GM12891 (cell line): ENCODE measurements around the gene CRYGD.
"Not testable (repeated sequence)": the region's sequence is repeated elsewhere in the genome, so short reads cannot be mapped to it uniquely, and the experiment has no call there.

ENCODE experiments used
- DNase-seq: peaks from one replicate; pipeline ENCODE4 v3.0.0; 2011; ENCODE audit warnings: low spot score; ENCODE audit not compliant: insufficient read length
- FAIRE-seq: peaks from 2 replicates; lab custom pipeline; 2011; peaks lifted over from hg19 to GRCh38; lab: Jason Lieb, UNC
- PAX5 ChIP-seq: IDR thresholded peaks from 2 replicates; pipeline ENCODE4 v1.6.1; 2011; ENCODE audit warnings: low read length, moderate library complexity, mild to moderate bottlenecking; ENCODE audit not compliant: insufficient read depth, severe bottlenecking
- POLR2A ChIP-seq: IDR thresholded peaks from 2 replicates; pipeline ENCODE4 v1.6.1; 2011; ENCODE audit warnings: low read depth, low read length, control low read depth
- POLR2AphosphoS5 ChIP-seq: IDR thresholded peaks from 2 replicates; pipeline ENCODE4 v1.6.1; 2011; ENCODE audit warnings: low read depth, low read length, control low read depth
- POU2F2 ChIP-seq: IDR thresholded peaks from 2 replicates; pipeline ENCODE4 v1.6.1; 2011; ENCODE audit warnings: low read depth, mild to moderate bottlenecking, control low read depth, low read length, moderate library complexity
- SPI1 ChIP-seq: IDR thresholded peaks from 2 replicates; pipeline ENCODE4 v1.6.1; 2011; ENCODE audit warnings: low read depth, low read length, control low read depth
- TAF1 ChIP-seq: IDR thresholded peaks from 2 replicates; pipeline ENCODE4 v1.6.1; 2011; ENCODE audit warnings: low read depth, low read length, control low read depth

CRYGD gene

DNA sequence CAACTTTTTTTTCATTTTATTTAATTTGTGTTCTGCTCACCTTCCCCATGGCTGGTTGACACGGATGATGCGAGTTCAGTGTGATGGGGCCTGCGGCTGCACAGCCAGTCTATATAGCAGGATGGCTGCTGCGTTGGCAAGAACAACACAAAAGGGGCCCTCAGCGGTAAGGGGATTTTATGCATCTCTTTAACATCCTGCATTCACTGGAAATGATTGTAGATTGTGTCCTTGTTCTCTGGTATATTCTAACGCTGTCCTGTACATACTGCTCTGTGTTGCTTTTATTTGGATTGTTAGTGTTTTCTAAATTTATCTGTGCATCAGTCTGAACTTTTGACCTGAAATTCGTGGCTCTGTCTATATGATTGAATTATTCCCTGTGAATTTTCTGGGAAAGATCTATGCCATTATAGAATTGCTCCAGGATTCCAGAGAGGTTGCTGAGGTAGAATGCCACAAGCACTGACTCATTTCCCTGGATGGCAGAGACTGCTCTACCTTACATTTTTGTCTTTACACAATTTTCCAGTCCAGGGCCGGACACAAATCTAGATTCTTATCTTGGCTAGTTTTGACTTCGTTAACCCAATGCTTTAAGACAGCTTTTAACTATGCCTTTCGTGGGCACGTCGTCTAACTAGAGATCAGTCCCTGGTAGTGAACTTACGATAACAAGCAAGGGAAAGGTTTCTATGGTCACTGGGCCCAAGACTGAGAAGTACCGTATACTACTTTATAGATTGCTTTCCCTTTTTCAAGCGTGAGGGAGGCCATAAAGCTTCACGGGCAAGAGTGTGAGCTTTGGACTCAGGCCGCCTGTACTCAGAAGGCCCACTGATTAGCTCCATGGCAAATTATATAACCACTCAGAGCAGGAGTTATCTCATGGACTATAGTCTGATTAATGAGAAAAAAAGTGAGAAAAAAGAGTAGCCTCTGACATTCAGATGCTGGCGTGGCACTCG is 5.7 kb upstream of the CRYGD start, which contains the start of gene CRYGC:
Gene CRYGC (minus strand): TSS at position 85 of the 968 bp plus-strand sequence. CDS start 36 bp downstream, at position 49.
- TF ChIP-seq PAX5 (no peak), POU2F2 (no peak), TAF1 (no peak), POLR2A (no peak), SPI1 (no peak)
- DNase-seq, result no peak
- FAIRE-seq, result no peak

DNA sequence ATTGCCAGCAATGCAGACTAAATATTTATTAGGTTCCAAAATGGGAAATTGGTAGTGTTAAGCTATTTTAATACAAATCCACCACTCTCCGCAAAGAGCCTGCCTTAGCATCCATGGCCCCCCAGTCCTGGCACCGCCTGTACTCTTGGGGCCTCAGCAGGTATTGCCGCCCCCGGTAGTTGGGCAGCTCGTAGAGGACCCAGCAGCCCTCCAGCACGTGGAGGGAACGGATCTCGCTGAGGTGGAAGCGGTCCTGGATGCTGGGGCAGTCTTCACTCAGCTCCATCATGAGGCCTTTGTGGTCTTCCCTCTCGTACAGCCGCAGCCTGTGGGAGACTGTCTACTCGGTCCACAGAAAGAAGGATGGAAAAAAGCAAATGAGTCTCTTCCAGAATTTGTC is 3.8 kb upstream of the CRYGD start:
- TF ChIP-seq PAX5 (no peak), POU2F2 (no peak), POLR2A (no peak), POLR2AphosphoS5 (no peak), SPI1 (no peak), TAF1 (no peak)
- FAIRE-seq (no peak), DNase-seq (no peak)

DNA sequence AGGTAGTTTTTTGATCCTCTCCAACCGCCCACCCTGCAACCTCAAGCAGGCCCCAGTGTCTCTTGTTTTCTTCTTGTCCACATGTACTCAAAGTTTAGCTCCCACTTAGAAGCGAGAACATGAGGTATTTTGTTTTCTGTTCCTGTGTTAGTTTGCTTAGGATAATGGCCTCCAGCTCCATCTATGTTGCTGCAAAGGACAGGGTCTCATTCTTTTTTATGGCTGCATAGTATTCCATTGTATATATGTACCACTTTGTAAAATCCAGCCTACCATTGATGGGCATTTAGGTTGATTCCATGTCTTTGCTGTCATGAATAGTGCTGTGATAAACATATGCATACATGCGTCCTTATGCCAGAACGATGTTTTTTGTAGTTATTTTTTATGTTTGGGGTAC is 2.8 kb upstream of the CRYGD start:
- TF ChIP-seq POU2F2 (no peak), POLR2A (no peak), SPI1 (no peak), POLR2AphosphoS5 (no peak), TAF1 (no peak), PAX5 (no peak)
- FAIRE-seq, result no peak
- no peak for DNase-seq

DNA sequence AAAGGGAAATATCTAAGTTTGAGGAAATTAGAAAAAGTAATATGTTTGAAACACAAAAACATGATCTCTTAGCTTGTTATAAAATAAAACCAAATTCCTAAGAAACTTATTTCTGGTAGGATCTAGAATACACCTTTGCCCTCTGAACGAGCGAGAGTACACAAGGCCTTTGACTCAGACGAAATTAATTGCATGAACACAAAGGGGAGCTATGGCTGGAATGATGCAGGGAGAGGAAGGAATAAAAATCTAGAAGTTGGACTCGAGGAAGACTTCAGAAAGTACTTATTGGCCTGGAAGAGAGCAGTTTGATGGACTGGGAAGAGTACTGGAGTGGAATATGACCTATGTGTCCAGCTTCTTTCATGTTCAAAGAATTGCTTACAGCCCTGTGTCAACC is 927 bp upstream of the CRYGD start:
- TF ChIP-seq TAF1, result no peak
- FAIRE-seq, result no peak
- no peak for DNase-seq

DNA sequence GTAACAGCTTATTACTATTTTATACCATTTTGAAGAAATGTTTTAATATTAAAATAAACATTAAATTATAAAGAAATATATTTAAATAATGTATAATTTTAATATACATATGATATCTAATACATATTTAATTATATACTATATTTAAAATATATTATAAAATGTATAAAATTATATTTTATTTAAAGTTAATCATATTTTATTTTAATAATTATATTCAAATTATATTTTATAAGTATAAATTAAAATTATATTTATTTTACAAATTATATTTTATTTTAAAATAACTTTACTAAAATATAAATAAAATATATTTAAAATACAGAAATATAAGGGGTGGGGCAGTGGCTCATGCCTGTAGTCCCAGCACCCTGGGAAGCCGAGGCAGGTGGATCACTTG is 2.1 kb downstream of the CRYGD start:
- no peak for TF ChIP-seq POLR2AphosphoS5
- DNase-seq (no peak), FAIRE-seq (no peak)

DNA sequence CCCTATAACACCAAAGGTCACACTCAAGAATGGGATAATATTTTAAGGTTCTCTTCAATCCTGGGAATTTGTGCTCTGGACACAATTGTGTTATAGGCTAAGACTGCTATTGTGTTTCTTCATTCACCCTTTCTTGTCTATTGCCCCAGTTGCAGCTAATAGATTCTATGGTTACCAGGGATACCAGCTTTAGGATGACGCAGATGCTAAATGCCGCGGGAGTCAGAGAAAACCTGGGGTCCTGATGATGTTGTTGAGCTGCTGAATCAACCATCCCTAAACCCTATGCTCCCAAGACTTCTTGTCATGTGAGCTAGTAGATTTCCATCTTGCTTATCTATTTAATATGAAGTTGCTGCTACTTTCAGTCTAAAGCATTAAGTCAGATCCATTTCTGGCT is 5.4 kb downstream of the CRYGD start:
- DNase-seq (no peak), FAIRE-seq (no peak)
- no peak for TF ChIP-seq PAX5
- no peak for TF ChIP-seq POLR2AphosphoS5
- no peak for TF ChIP-seq TAF1
- TF ChIP-seq POLR2A, result no peak

DNA sequence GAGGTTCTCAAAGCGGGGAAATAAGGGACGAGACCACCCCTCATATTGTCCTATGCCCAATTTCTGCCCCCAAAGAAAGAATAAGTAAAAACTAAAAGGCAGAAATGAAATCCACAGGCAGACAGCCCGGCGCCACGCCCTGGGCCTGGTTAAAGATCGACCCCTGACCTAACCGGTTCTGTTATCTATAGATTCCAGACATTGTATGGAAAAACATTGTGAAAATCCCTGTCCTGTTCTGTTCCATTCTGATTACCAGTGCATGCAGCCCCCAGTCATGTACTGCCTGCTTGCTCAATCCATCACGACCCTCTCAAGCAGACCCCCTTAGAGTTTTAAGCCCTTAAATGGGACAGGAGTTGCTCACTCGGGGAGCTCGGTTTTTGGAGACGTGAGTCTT is 6.9 kb downstream of the CRYGD start:
- DNase-seq, FAIRE-seq: not testable (repeated sequence)

DNA sequence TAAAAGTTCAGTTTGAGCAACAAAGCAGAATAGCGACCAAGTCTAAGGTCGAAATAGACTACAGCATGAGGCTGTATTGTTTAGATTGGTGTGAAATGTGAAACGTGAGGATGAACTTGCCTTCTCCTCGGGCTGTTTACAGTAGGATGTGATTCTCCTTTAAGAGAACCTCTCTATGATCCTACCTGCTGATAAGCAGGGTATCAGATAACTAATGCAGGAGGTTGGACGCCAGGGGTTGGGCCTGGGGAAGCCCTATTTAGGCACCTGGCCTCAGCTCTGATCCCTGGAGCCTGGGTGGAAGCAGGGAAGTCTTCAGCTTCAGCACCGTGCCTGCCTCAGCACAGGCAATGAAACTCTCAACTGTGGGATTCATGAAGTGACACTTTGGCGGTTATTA is 11.4 kb downstream of the CRYGD start:
- TF ChIP-seq SPI1 (no peak), POLR2A (no peak)
- DNase-seq (no peak), FAIRE-seq (no peak)

DNA sequence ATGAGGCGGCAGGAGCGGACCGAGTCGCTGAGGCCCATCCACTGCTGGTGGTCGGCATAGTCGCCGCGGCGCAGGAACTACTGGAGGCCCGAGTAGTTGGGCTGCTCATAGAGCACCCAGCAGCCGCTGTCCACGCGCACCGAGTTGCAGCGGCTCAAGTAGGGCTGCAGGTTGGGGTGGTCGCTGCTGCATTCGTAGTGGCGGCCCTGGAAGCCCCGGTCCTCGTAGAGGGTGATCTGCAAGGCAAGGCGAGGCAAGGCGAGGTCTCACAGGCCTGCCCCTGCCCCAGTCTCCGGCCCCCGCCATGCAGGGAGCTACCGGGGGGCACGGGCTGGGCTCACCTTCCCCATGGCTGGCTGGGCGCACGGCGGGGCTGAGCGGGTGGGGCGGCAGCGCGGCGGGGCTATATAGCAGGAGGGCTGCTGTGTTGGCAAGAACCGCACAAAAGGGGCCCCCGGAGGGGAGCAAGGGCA is 12.0 kb downstream of the CRYGD start:
- FAIRE-seq, DNase-seq: not testable (repeated sequence)

DNA sequence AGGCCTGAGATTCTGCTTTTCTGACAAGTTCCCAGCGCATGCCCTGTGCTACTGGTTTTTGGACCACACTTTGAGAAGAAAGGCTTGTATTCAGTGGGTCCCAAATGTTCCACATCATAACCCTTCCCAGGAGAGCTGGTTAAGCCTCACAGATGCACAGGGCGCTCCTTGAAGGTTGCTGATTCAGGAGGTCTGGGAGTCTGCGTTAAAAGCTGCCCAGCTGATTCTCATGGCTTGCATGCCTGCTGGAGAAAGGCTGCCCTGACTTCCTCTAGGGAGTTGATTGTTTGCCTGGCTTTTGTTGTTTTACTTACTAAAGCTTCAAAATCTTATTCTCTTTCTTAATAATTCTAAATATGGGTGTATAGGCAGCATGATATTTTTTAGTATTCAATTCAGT is 20.7 kb downstream of the CRYGD start:
- DNase-seq (no peak), FAIRE-seq (no peak)
- no peak for TF ChIP-seq POU2F2

DNA sequence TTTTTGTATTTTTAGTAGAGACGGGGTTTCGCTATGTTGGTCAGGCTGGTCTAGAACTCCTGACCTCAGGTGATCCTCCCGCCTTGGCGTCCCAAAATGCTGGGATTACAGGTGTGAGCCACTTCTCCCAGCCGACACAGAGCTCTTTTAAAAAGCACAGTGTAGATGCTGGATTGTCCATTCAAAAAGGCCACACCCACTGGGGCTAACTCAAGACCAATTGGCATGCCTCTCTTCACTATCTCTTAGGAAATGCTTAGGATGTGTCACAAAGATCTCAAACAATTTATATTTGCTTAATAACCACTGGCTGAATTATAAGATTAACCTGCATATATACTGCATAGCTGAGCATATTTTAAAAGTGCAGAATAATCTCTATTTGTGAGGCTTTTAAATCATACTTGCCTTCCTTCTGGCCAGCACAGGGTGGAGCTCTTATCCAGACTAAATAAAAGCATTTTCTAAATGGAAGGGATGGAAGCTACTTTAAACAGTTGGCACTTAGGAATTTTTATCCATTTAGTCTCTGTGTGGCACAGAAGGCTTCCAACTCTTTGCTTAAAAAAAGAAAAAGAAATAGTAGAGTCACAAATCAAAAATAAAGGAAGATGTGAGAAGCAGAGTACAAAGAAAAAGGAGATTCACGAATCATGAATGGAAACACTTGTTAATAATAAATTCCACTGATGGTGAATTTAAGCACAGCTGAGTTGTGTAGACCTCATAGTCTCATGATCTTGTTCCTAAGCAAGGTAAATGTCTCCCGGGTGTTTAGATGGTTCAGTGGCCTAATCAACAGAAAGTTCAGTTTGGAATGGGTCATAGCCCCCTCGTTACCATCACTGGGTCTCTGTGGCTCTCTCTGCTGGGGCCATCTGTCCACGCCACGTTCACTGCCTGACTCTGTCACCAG is 22.4 kb downstream of the CRYGD start:
- TF ChIP-seq TAF1 (no peak), SPI1 (no peak), POLR2AphosphoS5 (no peak), POU2F2 (no peak), POLR2A (no peak), PAX5 (no peak)
- FAIRE-seq (no peak), DNase-seq (no peak)
